ENCODE results near the gene EXTL1.
A peak's percentile ranks its signal among the peaks of the same experiment; 100 is the strongest.

Gene EXTL1

GRCh38 chr1:25996966-25997827 is 24.4 kb upstream of the EXTL1 start:
- DNase-seq (ENCODE audit: low read depth, low spot score) = no peak

DNA sequence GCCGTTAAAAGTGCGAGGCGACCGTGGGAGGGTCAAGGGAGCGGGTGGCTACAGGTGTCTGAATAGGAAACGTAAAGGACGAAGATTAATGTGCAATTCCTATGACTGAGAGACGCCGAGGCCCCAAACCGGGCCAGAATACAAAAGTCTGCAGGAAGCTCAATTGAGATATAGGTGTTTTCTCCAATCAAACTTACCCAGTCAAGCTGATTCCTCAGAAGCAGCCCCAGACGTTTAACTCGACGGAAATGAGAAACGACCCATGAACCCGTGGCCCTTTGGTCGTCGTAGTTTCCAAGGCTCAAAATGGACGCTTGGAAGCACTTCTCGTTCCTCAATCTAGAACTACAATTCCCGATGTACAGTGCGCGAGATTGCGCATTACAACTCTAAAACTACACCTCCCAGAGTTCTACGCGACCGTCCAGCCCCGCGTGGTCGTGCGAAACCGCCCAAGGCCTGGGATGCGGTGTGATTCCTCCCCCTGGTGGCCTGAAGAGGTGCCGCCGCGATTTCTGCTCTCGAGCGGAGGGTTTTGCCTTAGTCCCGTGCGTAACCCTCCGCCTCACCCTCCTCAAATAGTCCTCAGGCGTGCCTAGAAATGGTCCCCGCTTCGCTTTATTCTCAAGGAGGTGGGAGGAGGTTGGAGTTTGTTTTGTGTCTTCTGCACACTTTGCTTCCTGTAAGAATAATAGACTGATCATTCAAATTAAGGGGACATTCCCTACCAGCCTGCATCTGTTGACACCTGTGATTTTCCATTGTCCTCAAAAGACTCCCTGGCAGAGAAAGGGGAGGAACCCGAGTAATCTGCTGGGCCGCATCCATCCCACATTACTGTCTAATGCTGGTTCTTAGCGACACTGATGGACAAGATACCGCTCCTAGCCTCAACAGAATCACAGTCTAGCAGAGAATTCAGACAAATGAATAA is 23.5 kb upstream of the EXTL1 start, which contains the start of gene PAFAH2:
Gene PAFAH2, minus strand, starts transcription at position 236 of the 934 bp plus-strand sequence. CDS start 7,247 bp downstream, outside the sequence.
- DNase-seq (ENCODE audit: low read depth, low spot score) = peak; percentile 99

DNA sequence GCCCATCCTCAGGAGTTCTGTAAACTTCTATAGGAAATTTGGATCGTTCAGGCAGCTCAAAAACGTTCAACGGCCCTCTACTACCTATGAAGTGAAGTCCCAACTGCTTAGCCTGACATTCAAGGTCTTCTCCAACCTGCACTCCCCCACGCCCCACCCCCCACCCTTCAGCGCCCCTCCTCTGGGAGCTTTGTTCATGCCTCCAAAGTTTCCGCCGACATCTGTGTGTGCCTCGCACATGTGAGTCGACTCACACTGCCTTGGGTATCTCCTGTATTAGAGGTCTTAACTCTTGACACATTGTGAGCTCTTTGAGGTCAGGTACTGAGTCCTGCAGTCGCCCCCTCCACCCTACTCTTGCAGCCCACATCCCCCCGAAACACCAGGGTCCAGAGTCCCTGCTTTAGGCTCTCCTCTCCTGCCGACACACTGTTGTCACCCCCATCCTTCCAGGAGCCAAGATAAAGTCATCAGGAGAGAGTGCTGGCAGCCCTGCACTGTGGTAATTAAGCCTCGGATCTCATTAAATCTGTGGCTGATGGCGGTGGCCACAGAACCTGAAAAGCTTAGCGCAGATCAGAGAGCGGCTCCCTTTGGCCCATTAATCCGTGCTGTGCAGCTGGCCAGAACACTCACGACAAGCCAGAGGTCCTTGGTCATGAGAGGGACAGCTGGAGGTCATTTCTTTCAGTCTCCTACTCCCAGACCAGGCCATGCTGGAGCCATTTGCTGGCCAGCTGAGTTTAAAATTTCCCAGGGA is 22.4 kb upstream of the EXTL1 start:
- DNase-seq (ENCODE audit: low read depth, low spot score) = no peak

DNA sequence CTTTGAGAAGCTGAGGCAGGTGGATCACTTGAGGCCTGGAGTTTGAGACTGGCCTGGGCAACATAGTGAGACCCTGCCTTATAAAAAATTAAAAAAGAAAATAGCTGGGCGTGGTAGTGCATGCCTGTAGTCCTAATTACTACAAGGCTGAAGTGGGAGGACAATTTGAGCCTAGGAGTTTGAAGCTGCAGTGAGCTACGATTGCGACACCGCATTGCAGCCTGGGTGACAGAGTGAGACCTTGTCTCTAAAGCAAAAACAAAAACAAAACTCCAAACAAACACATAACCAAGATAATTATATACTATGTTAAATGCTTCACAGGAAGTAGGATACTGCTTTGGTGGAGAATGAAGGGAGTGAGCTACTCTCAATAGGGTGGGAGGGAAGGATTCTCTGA is 18.3 kb upstream of the EXTL1 start:
- DNase-seq (ENCODE audit: low read depth, low spot score) = no peak

DNA sequence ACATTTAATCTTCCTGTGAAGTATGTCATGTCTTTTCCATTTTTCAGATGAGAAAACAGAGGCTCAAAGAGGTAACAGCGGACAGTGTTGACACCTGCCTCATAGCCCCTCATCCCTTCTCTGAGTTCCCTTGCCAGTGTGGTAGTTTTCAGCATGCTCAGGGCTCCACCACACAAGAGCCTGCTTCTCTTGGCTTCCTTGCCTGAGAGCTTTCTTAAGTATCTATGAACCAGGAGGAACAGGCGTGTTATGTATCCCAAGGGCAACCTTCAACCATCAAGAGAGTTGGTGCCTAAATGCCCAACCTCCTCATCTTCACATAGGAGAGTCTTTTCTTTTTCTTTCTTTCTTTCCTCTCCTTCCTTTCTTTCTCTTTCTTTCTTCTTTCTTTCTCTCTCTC is 17.8 kb upstream of the EXTL1 start:
- DNase-seq (ENCODE audit: low read depth, low spot score) = no peak

DNA sequence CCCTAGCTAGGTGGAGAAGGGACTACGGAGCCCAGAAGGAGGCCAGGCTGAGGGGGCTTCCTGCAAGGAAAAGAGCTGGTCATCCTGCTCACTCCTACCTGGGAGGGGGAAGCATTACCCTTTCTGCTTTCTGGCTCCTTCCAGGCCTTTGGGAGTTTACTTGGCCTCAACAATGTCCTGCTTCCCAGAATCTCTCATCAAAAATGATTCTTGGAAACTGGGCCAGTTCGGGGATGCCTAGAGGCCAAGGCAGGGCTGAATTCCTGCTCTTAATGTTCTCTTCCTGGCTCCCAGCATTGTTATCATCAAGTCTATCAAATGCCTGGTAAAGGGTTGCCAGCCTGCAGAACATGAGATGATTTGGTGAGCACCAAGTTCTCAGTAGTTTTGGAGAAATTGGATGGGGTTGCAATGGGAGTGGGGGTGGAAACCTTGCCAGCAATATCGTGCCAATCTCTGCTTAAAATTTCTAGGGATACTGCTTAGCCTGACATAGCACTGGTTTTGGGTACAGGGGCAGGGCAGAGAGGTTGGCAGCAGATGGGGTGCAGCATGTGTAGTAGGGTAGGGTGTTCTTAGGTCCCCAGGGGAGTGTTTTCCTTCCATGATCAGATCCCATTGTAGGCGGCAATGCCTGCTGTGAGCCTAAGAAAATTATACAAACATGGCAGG is 16.0 kb upstream of the EXTL1 start:
- DNase-seq (ENCODE audit: low read depth, low spot score) = no peak

DNA sequence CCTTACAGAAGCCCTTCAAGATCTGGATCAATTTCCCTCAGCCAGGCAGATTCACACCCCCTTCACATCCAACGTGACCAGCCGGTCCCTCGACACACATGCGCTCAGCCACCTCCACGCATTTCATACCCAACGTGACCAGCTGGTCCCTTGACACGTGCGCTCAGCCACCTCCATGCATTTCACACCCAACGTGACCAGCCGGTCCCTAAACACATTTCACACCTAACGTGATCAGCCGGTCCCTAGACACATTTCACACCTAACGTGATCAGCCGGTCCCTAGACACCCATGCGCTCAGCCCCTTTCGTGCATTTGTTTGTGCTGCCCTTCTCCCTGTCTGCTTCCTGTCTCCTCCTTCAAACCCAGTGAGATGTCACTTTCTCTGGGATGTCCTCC is 14.9 kb upstream of the EXTL1 start:
- no peak for DNase-seq (ENCODE audit: low read depth, low spot score)

DNA sequence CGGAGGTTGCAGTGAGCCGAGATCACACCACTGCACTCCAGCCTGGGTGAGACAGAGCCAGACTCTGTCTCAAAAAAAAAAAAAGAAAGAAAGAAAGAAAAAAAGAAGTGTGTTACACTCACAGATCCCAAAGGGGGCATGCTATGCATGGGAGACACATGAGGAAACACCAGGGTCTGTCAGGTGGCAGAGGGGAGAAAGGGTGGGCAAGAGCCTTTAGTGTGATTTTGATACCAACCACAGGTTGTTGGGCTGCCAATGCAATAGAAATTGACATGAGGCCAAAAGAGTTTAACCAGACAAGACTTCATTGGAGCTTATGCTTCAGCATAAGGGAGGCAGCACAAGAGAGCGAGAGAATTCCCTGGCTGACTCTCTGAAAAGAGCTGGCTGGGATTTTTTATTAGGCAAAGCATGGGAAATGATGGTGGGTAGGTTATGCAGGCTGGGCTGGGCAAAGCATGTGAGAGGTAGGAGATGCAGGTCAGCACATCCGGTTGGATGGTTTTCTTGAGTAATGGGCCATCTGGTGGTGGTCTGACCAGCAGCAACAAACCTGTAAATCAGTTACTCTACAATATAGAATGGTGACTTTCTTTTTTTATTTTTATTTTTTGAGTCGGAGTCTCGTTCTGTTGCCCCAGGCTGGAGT is 11.7 kb upstream of the EXTL1 start:
- no peak for DNase-seq (ENCODE audit: low read depth, low spot score)

- DNase-seq (ENCODE audit: low read depth, low spot score) = no peak
Measured at GRCh38 chr1:26010825-26011224, 10.8 kb upstream of the EXTL1 start.

GRCh38 chr1:26012864-26013263 is 8.7 kb upstream of the EXTL1 start:
- DNase-seq (ENCODE audit: low read depth, low spot score) = no peak

- no peak for DNase-seq (ENCODE audit: low read depth, low spot score)
Measured at GRCh38 chr1:26014179-26014578, 7.4 kb upstream of the EXTL1 start.

- DNase-seq (ENCODE audit: low read depth, low spot score) = no peak
Measured at GRCh38 chr1:26015358-26015757, 6.2 kb upstream of the EXTL1 start.

DNA sequence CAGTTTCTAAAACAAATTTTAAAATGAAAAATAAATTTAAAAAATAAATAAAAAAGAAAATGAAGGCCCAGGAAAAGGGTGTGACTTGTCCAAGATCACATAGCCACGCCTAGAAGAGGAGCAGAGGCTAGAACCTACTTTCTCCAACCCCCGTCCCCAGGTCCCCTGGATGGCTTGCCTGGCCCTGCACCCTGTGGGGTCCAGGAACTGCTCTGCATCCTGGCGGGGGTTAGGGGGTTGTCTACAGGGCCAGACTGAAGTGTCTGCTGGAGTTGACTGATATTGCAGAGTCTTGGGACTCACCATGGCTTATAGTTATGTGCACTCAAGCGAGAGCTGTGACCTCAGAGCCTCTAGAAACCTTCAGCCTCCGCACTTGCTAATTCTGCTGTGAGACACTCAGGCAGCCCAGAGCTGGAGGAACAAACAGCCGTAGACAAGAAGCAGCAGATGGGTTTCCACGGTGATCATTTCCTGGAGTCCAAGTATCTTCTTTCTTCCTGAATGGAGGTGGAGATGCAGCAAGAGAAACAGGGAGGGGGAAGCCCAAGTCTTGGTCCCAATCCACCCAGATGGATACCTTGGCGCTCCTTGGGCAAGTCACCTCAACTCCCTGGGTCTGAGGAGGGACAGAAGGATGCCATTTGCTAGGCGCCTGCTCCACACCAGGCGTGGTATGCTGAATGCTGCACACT is 5.2 kb upstream of the EXTL1 start:
- no peak for DNase-seq (ENCODE audit: low read depth, low spot score)

DNA sequence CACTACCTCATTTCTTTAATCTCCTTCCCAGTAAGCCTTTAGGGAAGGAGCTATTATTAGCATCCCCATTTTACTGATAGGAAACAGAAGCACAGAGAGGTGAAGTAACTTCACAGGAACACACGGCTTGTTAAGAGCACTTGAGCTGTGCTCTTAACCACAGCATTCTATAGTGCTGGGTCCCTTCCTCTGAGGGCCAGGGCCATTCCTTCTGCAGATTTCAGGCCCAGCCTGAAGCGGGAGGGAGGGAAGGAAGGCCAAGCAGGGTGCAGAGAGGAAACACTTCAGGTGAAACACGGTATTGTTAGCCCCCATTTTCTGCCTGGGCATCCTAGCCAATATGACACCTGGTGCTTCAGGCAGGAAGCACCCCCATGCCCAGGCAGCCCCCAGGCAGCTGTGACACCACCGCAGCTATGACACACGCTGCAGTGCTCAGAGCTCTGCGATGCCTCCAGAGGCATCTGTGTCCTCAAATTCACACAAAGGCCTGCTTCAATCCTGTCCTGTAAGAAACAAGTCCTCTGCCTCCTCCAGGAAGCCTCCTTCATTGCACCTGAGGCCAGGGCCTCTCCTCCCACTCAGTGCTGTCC is 4.5 kb upstream of the EXTL1 start:
- no peak for DNase-seq (ENCODE audit: low read depth, low spot score)

DNA sequence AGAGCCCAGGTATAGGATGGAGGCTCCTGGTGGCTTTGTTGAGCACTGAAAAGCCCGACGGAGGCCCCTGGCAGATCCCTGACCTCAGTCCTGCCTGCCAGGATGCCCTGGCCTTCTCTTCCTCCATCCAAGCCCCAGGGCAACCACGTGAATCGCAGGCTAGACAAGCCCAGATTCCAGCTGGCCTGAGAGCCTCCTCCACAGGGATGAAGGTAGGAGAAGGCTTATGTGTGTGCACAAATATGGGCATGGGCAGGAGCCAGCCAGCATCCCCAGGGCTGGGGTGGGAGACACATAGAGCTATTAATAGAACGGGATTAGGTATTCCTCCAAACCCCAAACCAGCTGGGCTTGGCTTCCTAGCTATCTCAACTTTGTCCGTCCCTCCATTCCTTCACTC is 4.0 kb upstream of the EXTL1 start:
- DNase-seq (ENCODE audit: low read depth, low spot score) = no peak

- DNase-seq (ENCODE audit: low read depth, low spot score) = no peak
Measured at GRCh38 chr1:26019641-26020315, 1.8 kb upstream of the EXTL1 start.

GRCh38 chr1:26020330-26020768 is 1.2 kb upstream of the EXTL1 start:
- no peak for DNase-seq (ENCODE audit: low read depth, low spot score)

DNA sequence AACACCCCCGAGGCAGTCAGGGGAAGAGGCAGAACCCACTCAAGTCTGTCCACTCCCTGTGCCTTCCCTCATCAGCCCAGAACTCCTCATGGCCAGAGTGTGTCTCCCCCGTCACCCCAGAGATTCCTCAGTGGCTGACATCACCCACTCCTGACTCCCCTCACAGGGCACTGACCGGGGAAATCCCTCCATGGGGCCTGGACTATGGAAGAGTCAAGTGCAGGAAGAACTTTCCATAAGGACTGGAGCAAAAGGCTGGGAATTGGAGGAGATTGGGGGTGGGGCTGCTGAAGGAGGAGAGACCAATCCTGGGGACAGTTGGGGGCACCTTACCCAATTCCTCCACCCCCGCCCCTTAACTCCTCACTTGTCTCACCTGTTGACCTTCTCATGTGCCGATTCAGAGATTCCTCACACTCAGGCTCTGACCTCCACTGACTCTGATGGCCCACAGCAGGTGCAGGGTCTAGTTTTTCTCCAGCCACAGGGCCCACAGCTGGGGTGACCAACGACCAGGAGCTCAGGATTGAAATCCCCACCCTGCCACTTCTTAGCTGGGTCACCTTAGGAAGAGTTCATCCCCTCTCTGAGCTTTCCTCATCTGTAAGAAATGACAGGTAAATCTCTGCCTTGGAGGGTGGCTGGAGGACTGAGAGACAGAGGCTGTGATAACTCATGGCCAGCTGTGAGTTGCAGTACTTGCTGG is 481 bp upstream of the EXTL1 start:
- DNase-seq (ENCODE audit: low read depth, low spot score) = no peak
